ENCODE measurements around the gene POU2AF3. TPM values are rescaled to one million over a fixed set of nuclear protein-coding genes. Genes with fewer than 3 reads are reported as not detected.

POU2AF3 gene
- total and polyA plus RNA-seq, 11 donors = 0.15 to 2.1 (median 0.54) TPM; not detected in 5

DNA sequence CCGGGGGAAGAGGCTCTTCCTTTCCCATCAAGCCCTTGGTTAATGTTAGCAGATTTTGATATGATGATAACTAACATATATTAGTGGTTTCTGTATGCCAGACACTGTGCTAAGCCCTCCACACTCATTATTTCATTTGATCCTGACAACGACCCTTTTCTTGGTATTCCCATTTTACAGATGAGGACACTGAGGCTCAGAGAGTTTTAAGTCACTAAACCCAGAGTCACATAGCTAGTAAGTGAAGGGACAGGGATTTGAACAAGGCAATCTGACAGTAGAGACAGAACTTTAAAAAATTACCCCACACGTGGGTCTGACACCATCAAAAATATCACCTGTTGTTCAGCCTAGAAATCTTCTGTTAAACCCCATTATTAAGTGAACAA lies 58.3 kb downstream of the POU2AF3 start:
- Histone ChIP-seq H3K9me3 (no peaks in the 10 kb centered on the region), H3K27ac (no peak overlapping the region), H3K27me3 (no peaks in the 10 kb centered on the region), H3K36me3 (no peaks in the 10 kb centered on the region), H3K4me3 (no peak overlapping the region), H3K4me1 (peaks cover 0 to 3% (median 0%) of the 10 kb centered on the region in 12 donors)
- no peak for TF ChIP-seq POLR2A (IDR thresholded peaks at IDR 0.05)
- TF ChIP-seq, protein P1, sequence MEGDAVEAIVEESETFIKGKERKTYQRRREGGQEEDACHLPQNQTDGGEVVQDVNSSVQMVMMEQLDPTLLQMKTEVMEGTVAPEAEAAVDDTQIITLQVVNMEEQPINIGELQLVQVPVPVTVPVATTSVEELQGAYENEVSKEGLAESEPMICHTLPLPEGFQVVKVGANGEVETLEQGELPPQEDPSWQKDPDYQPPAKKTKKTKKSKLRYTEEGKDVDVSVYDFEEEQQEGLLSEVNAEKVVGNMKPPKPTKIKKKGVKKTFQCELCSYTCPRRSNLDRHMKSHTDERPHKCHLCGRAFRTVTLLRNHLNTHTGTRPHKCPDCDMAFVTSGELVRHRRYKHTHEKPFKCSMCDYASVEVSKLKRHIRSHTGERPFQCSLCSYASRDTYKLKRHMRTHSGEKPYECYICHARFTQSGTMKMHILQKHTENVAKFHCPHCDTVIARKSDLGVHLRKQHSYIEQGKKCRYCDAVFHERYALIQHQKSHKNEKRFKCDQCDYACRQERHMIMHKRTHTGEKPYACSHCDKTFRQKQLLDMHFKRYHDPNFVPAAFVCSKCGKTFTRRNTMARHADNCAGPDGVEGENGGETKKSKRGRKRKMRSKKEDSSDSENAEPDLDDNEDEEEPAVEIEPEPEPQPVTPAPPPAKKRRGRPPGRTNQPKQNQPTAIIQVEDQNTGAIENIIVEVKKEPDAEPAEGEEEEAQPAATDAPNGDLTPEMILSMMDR (IDR thresholded peaks at IDR 0.05) = no peak
- WGBS, 4 donors = 77 to 84% (median 81%) methylated on average over 3 of the region's 3 CpGs
- intact Hi-C loops (cut with DNase I) = no loop called here
- ATAC-seq (no peak), DNase-seq (no peak)

- ATAC-seq = no peak
These were observed 59.0 kb downstream of the POU2AF3 start for GRCh38 chr11:111357150-111358037.

More at GRCh38 chr11:111357150-111358037, 59.0 kb downstream of the POU2AF3 start:
- Histone ChIP-seq H3K27me3 (no peaks in the 10 kb centered on the region), H3K27ac (no peak overlapping the region), H3K9me3 (no peaks in the 10 kb centered on the region), H3K4me1 (no peaks in the 10 kb centered on the region), H3K36me3 (no peaks in the 10 kb centered on the region), H3K4me3 (no peak overlapping the region)
- TF ChIP-seq POLR2A (IDR thresholded peaks at IDR 0.05) = no peak
- TF ChIP-seq, protein P1 (IDR thresholded peaks at IDR 0.05) = no peak
- WGBS, 4 donors = 81 to 88% (median 85%) methylated on average over 16 to 18 of the region's 18 CpGs
- intact Hi-C loops (cut with DNase I) = no loop called here
- DNase-seq = no peak

Small RNA genes within 50 kb of the gene (microRNA-seq; reads per million reads assigned to microRNA genes)
- gene MIR4491 = 0 to 0.06 (median 0) reads per million in 4 donors

Other genes starting within 250 kb of the POU2AF3 start
- gene POU2AF2, start 52.8 kb upstream of the POU2AF3 start, total RNA-seq = not detected
- gene POU2AF2, start 52.8 kb upstream of the POU2AF3 start, polyA plus RNA-seq = not detected
- 1 to 10 TPM in 1 of 9 donors, under 1 TPM in 2, not detected in 6; 0.20 to 1.3 (median 0.28) TPM for gene POU2AF1, start 80.7 kb downstream of the POU2AF3 start, total RNA-seq
- gene POU2AF1, start 80.7 kb downstream of the POU2AF3 start, polyA plus RNA-seq = under 1 TPM in 1 of 2 donors, not detected in 1; 0.07 TPM
- not detected for gene BTG4, start 213.8 kb downstream of the POU2AF3 start, total RNA-seq
- gene BTG4, start 213.8 kb downstream of the POU2AF3 start, polyA plus RNA-seq = not detected
- gene HOATZ, start 216.2 kb downstream of the POU2AF3 start, total RNA-seq = not detected
- not detected for gene HOATZ, start 216.2 kb downstream of the POU2AF3 start, polyA plus RNA-seq
- 1 to 10 TPM; 2.1 to 6.9 (median 2.8) TPM for gene LAYN, start 242.2 kb downstream of the POU2AF3 start, total RNA-seq
- gene LAYN, start 242.2 kb downstream of the POU2AF3 start, polyA plus RNA-seq = 1 to 10 TPM; 1.2 to 4.4 TPM